ENCODE measurements around the gene RPS17.
"Not testable (repeated sequence)": the region's sequence is repeated elsewhere in the genome, so short reads cannot be mapped to it uniquely, and the experiment has no call there.

The RPS17 gene

DNA sequence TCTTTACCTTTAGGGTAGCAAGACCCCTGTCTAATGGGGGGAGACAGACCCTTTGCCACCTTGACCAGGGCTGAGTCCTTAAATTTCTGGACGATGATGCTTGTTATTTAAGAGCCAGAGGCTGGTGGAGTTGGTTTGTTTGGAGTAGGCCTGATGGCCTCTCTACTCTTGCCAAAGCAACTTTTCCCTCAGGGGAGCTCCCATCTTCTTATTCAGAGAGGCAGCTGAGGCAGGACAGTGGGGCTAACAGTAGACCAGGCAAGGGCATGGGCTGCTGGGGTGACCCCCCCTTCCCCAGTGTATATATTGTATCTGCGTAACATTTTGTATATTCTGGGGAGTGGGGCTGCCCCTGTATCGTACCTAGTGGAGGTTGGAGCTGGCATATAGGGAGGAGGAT is 10.3 kb downstream of the RPS17 start:
- H3K9me3 Mint-ChIP-seq: no peaks in the 10 kb centered on the region
- H3K4me1 Mint-ChIP-seq: peaks cover 4% of the 10 kb centered on the region
- H3K27ac Mint-ChIP-seq: no peak overlapping the region
- no peaks in the 10 kb centered on the region for H3K27me3 Mint-ChIP-seq (ENCODE audit: low read depth)
- TF ChIP-seq, protein P1, sequence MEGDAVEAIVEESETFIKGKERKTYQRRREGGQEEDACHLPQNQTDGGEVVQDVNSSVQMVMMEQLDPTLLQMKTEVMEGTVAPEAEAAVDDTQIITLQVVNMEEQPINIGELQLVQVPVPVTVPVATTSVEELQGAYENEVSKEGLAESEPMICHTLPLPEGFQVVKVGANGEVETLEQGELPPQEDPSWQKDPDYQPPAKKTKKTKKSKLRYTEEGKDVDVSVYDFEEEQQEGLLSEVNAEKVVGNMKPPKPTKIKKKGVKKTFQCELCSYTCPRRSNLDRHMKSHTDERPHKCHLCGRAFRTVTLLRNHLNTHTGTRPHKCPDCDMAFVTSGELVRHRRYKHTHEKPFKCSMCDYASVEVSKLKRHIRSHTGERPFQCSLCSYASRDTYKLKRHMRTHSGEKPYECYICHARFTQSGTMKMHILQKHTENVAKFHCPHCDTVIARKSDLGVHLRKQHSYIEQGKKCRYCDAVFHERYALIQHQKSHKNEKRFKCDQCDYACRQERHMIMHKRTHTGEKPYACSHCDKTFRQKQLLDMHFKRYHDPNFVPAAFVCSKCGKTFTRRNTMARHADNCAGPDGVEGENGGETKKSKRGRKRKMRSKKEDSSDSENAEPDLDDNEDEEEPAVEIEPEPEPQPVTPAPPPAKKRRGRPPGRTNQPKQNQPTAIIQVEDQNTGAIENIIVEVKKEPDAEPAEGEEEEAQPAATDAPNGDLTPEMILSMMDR (IDR thresholded peaks at IDR 0.05; ENCODE audit: unreplicated experiment in 3 of 3): no peak
- H3K36me3 Mint-ChIP-seq (ENCODE audit: low read depth): peaks cover 11% of the 10 kb centered on the region
- H3K4me3 Mint-ChIP-seq: no peak overlapping the region

DNA sequence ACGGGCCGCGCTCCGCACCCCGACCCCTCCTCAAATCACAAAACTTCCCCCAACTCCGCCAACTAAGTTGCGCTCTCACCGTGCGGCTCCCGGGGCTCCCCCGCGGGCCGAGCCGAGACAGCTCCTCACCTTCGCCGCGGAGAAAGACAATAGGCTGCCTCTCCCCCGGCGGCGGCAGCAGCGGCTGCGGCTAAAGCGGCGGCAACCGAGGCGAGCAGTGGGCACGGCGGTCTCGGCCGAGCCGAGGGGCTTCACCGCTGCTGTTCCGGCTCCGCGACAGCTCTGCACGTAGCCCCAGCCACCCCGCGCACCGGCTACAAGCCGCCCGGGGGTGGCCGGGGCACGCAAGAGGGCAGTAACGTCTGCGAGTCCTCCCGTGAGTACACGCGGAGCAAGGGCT is 26.7 kb downstream of the RPS17 start:
- not testable (repeated sequence) for H3K27me3 Mint-ChIP-seq (ENCODE audit: low read depth); H3K36me3 Mint-ChIP-seq (ENCODE audit: low read depth); H3K9me3 Mint-ChIP-seq; H3K4me3 Mint-ChIP-seq; H3K4me1 Mint-ChIP-seq; H3K27ac Mint-ChIP-seq

DNA sequence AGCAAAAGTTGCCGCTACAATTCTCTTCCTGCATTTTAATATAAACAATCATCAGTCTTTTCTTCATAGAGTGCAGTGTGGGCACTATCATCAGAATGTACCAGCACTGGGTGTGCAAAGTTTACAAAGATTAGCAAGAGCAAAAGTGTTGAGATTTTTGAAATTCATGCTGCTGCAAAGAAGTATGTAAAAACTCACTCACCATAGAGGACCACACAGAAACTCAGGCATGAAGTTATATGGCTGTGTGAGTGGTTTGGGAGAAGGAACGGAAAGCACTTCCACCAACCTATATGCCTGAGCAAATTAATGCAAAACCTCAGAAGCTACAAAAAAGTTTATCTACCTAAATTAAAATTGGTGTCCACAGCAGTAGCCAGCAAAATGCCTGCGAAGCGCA is 32.6 kb downstream of the RPS17 start:
- H3K4me1 Mint-ChIP-seq; H3K9me3 Mint-ChIP-seq; H3K27me3 Mint-ChIP-seq (ENCODE audit: low read depth): not testable (repeated sequence)

DNA sequence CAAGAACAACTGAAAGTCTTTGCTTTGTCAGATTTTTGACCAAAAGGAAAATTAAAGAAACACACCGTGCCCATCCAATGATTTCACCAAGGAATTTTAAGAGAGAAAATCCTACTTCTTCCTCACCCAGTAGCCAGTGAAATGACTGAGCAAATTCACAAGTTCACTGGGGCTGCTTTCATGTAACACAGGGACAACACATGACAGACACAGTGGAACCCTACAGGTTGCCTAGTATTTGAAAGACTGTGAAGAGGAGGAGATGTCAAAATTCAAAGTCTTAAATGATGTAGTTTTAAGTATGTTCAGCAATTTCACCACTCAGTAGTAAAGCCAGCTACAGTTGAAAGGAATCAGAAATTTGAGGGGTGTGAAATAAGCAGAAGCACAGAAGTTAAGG is 33.2 kb downstream of the RPS17 start:
- not testable (repeated sequence) for H3K36me3 Mint-ChIP-seq (ENCODE audit: low read depth); H3K27me3 Mint-ChIP-seq (ENCODE audit: low read depth); H3K27ac Mint-ChIP-seq; H3K9me3 Mint-ChIP-seq; H3K4me1 Mint-ChIP-seq; H3K4me3 Mint-ChIP-seq

More for the DNA sequence above, 32.6 kb downstream of the RPS17 start:
- H3K27ac Mint-ChIP-seq; H3K36me3 Mint-ChIP-seq (ENCODE audit: low read depth); H3K4me3 Mint-ChIP-seq: not testable (repeated sequence)

DNA sequence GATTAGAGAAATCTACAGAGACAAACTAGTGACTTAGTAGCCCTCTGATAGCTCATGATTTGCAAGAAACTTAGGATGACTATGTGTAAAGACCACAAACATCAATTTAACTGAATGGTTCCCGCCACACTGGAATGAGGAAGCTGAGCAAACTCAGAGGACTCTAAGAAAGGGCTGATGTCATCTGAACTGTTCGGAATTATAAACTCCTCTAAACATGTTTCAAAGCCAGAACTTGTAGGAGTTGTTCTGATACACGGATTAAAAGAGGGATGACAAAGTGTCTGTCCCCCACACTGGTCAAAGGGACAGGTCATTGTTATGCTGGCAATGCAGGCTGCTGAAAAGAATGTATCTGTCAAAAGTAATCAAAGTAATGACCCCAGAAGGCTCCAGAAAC is 34.4 kb downstream of the RPS17 start:
- not testable (repeated sequence) for H3K27me3 Mint-ChIP-seq (ENCODE audit: low read depth); H3K9me3 Mint-ChIP-seq; H3K4me1 Mint-ChIP-seq; H3K4me3 Mint-ChIP-seq; H3K27ac Mint-ChIP-seq; H3K36me3 Mint-ChIP-seq (ENCODE audit: low read depth)

DNA sequence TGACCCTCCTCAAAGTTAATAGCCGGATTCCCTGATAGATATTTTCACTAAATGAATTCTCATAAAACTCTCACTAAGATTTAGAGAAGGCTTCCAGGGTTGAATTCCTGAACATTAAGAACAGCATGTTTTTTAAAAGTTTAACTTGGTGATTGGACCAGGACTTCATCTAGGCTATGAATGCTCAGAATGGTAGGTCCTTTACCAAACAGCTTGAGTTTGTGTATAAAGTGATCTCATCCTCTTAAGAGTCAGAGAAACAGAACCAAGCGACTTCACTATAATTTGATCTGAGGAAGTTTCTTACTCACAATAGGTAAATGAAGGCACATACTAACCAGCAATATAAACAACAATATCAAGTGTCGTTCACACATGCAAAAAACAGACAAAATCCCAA is 36.2 kb downstream of the RPS17 start:
- H3K36me3 Mint-ChIP-seq (ENCODE audit: low read depth); H3K4me3 Mint-ChIP-seq; H3K9me3 Mint-ChIP-seq; H3K4me1 Mint-ChIP-seq; H3K27ac Mint-ChIP-seq; H3K27me3 Mint-ChIP-seq (ENCODE audit: low read depth): not testable (repeated sequence)

DNA sequence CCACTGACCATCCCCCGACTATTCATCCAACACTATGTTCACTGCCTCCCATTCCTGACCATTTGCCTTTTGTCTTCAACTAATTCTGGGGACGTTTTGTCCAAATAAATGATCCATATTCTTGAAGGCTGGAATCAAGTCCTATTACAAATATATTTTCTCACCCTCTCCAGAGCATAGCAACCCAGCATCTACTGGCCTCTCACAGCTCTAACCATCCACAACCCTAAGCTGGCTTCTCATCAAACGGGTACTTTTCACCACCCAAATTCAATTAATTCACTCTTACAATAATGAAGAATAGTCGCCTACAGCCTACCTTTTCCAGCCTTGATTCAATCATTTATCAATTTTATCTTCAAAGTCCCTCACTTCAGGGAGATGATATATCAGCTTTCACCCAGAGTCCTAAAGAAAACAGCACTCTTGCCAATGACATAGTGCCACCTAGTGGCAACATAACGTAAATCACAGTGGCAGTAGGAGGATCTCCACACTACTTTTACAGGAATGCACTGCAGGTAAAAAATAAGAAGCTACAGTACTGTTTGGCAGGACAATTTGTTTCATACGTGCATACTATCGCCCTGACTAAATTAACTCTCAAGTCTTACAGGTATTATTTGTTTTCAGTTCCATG is 37.4 kb downstream of the RPS17 start:
- not testable (repeated sequence) for H3K36me3 Mint-ChIP-seq (ENCODE audit: low read depth); H3K4me1 Mint-ChIP-seq; H3K9me3 Mint-ChIP-seq; H3K4me3 Mint-ChIP-seq; H3K27me3 Mint-ChIP-seq (ENCODE audit: low read depth); H3K27ac Mint-ChIP-seq
- TF ChIP-seq, protein P1 (IDR thresholded peaks at IDR 0.05; ENCODE audit: unreplicated experiment in 3 of 3): peak in 1 of 3 experiments; percentile 10

DNA sequence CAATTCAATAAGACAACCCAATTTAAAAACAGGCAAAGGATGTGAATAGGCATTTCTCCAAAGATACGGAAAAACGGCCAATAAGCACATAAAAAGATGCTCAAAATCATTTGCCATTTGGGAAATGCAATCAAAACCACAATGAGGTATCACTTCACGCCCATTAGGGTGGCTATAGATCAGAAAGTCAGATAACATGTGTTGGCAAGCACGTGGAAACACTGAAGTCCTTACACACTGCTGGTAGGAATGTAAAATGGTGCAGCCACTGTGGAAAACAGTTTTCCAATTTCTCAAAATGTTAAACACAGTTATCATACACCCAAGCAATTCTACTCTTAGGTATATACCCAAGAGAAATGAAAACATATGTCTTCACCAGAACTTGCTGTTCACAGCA is 39.5 kb downstream of the RPS17 start:
- not testable (repeated sequence) for H3K36me3 Mint-ChIP-seq (ENCODE audit: low read depth); H3K27ac Mint-ChIP-seq; H3K4me1 Mint-ChIP-seq

DNA sequence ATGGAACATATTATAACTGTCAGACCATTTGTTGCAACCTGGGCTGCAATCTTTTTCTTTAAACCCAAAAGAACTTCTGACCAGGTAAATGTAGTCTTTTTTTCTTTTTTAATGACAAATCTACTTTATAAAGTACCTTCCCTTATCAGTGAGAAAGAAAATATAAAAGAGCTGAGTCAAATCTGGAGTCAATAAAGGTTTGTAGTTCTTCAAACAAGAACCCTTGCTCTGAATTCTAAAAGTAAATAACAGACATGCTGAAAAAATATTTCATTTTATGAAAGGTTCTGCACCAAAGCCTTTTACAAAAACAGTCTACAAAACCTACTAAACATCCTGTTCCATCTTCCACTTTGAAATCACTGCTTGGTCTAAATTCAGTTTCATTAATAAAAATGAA is 42.3 kb downstream of the RPS17 start:
- not testable (repeated sequence) for H3K36me3 Mint-ChIP-seq (ENCODE audit: low read depth)

More for the DNA sequence above, 39.5 kb downstream of the RPS17 start:
- H3K27me3 Mint-ChIP-seq (ENCODE audit: low read depth); H3K9me3 Mint-ChIP-seq; H3K4me3 Mint-ChIP-seq: not testable (repeated sequence)

DNA sequence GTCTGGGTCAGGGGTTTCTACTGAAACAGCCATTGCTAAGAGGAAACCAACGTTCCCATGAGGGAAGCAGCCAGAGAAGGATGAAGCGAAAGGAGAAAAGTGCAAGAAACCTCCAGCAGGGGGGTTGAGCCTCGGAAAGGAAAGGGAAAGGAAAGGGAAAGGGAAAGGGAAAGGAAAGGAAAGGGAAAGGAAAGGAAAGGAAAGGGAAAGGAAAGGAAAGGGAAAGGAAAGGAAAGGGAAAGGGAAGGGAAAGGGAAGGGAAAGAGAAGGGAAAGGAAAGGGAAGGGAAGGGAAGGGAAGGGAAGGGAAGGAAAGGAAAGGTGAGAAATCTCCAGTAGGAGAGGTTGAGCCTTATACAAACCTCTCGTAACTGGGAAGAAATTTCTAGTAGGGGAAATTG is 52.0 kb downstream of the RPS17 start:
- not testable (repeated sequence) for H3K27ac Mint-ChIP-seq; H3K4me1 Mint-ChIP-seq; H3K9me3 Mint-ChIP-seq; H3K36me3 Mint-ChIP-seq (ENCODE audit: low read depth); H3K4me3 Mint-ChIP-seq; H3K27me3 Mint-ChIP-seq (ENCODE audit: low read depth)

More for the DNA sequence above, 42.3 kb downstream of the RPS17 start:
- not testable (repeated sequence) for H3K27me3 Mint-ChIP-seq (ENCODE audit: low read depth); H3K4me3 Mint-ChIP-seq; H3K9me3 Mint-ChIP-seq; H3K4me1 Mint-ChIP-seq; H3K27ac Mint-ChIP-seq

DNA sequence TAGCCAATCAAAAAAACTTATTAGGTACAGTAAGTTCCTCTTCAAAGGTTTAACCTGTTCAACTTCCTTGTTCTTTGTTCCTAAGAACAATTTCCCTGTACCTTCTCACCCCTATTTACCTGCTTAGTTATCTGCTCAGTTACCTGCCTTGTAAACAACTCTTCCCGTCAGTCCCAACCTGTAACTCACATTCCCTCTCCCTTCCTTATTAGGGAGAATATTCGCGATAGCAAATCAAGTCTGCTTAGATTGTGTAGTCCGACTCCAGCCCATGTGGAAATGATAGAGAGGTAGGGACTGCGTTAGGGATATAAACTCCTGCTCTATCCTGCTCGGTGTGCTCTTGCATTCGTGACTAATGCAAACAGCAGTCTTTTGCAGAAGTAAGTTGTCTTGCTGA is 53.2 kb downstream of the RPS17 start:
- not testable (repeated sequence) for H3K27me3 Mint-ChIP-seq (ENCODE audit: low read depth); H3K4me1 Mint-ChIP-seq; H3K9me3 Mint-ChIP-seq; H3K27ac Mint-ChIP-seq; H3K36me3 Mint-ChIP-seq (ENCODE audit: low read depth); H3K4me3 Mint-ChIP-seq

Measured in nephron (organoid).